Gastrocnemius medialis (tissue), 4 donors: ENCODE measurements around the gene KRTCAP3. TPM values are rescaled to one million over a fixed set of nuclear protein-coding genes. Genes with fewer than 3 reads are reported as not detected.
"Not testable (repeated sequence)": the region's sequence is repeated elsewhere in the genome, so short reads cannot be mapped to it uniquely, and the experiment has no call there.

Experiments
- ATAC-seq, 2 donors: fragments of 150-250 bp; one replicate each; pipeline ENCODE4 v1.9.1; 2016
- DNase-seq, 2 donors: peaks; one replicate each; pipeline ENCODE4 v3.0.0-alpha.2; 2019
- H3K27ac ChIP-seq, 4 donors: fragments of 200-600 bp; sonication (generic); 1 replicate in 1 of 4; 2 replicates in 3 of 4; pipeline ENCODE4 v1.5.1; 2016 to 2018; ENCODE audit warnings: mild to moderate bottlenecking in 2 of 4, moderate library complexity in 1 of 4
- H3K27me3 ChIP-seq, 3 donors: fragments of 200-600 bp; sonication (generic) in 2 of 3; 1 replicate in 1 of 3; 2 replicates in 2 of 3; pipeline versions ENCODE4 v1.5.1 to v1.6.0; 2016 to 2019; ENCODE audit warnings: mild to moderate bottlenecking in 1 of 3, moderate library complexity in 1 of 3
- H3K36me3 ChIP-seq, 2 donors: fragments of 200-600 bp; sonication (generic) in 1 of 2; one replicate each; pipeline ENCODE4 v1.5.1; 2017 to 2018
- H3K4me1 ChIP-seq, 2 donors: fragments of 200-600 bp; sonication (generic) in 1 of 2; one replicate each; pipeline ENCODE4 v1.5.1; 2016 to 2017; ENCODE audit warnings: mild to moderate bottlenecking in 2 of 2
- H3K4me3 ChIP-seq, 4 donors: fragments of 200-600 bp; sonication (generic) in 3 of 4; 1 replicate in 1 of 4; 2 replicates in 3 of 4; pipeline ENCODE4 v1.5.1; 2016 to 2019; ENCODE audit warnings: mild to moderate bottlenecking in 2 of 4
- H3K9me3 ChIP-seq, 3 donors: fragments of 200-600 bp; sonication (generic) in 2 of 3; 1 replicate in 1 of 3; 2 replicates in 2 of 3; pipeline ENCODE4 v1.5.1; 2016 to 2019
- CTCF ChIP-seq, 5 experiments: fragments of 450-650 bp in 3 of 5; fragments of 200-600 bp in 2 of 5; sonication (generic) in 2 of 5; IDR thresholded peaks in 4 of 5; conservative IDR thresholded peaks in 1 of 5; 1 replicate in 4 of 5; 2 replicates in 1 of 5; pipeline ENCODE4 v1.5.1; 2016 to 2019; ENCODE audit warnings: antibody characterized with exemption in 5 of 5, mild to moderate bottlenecking in 3 of 5, moderate library complexity in 3 of 5
- POLR2A ChIP-seq, 2 donors: fragments of 450-650 bp; IDR thresholded peaks; one replicate each; pipeline ENCODE4 v1.6.1; 2017; ENCODE audit warnings: antibody characterized with exemption in 2 of 2, mild to moderate bottlenecking in 2 of 2, moderate library complexity in 2 of 2
- in situ Hi-C, 4 donors: fragments of 200-750 bp; cut with MboI; loops; one replicate each; pipeline versions ENCODE4 v1.15.0 to v1.8.0; 2017; ENCODE audit warnings: low sequenced_read_pairs in 4 of 4
- intact Hi-C: fragments of 100-400 bp; cut with DNase I; formaldehyde crosslinking; loops from one replicate; pipeline ENCODE4 v1.15.1; 2023; ENCODE audit warnings: low total_unique reads
- total RNA-seq, 4 donors: library from RNA; depleted of rRNA; stranded (reverse); fragments of >200 nt; gene quantifications; one replicate each; pipeline versions ENCODE4 v1.1.0 to v1.2.3, GENCODE V29; 2016

The KRTCAP3 gene
- total RNA-seq, 4 donors from 2014 or later: 0.93 to 2.1 TPM; not detected in 2

GRCh38 chr2:27416151-27416550, 26.0 kb upstream of the KRTCAP3 start:
- ATAC-seq (no peak), DNase-seq (no peak)
- TF ChIP-seq CTCF (IDR thresholded peaks at IDR 0.05 in 4 of 5, conservative IDR thresholded peaks at IDR 0.05 in 1 of 5) (no peak), POLR2A (IDR thresholded peaks at IDR 0.05) (no peak)
- H3K9me3 ChIP-seq: no peaks in the 10 kb centered on the region
- H3K4me3 ChIP-seq: no peak overlapping the region
- H3K36me3 ChIP-seq: no peaks in the 10 kb centered on the region
- H3K27ac ChIP-seq: no peak overlapping the region
- intact Hi-C loops: no loop called here
- in situ Hi-C loops: no loop called here
- no peaks in the 10 kb centered on the region for H3K4me1 ChIP-seq
- no peaks in the 10 kb centered on the region for H3K27me3 ChIP-seq

GRCh38 chr2:27420996-27421395, 21.2 kb upstream of the KRTCAP3 start:
- TF ChIP-seq CTCF (IDR thresholded peaks at IDR 0.05 in 4 of 5, conservative IDR thresholded peaks at IDR 0.05 in 1 of 5) (no peak), POLR2A (IDR thresholded peaks at IDR 0.05) (no peak)
- Histone ChIP-seq H3K27ac (no peak overlapping the region), H3K4me3 (no peak overlapping the region), H3K36me3 (no peaks in the 10 kb centered on the region), H3K27me3 (no peaks in the 10 kb centered on the region), H3K4me1 (no peaks in the 10 kb centered on the region), H3K9me3 (no peaks in the 10 kb centered on the region)
- intact Hi-C loops (no loop called here), in situ Hi-C loops (no loop called here)
- ATAC-seq (no peak), DNase-seq (no peak)

GRCh38 chr2:27421660-27422250, 20.4 kb upstream of the KRTCAP3 start:
- Histone ChIP-seq H3K4me1 (no peaks in the 10 kb centered on the region), H3K36me3 (no peaks in the 10 kb centered on the region), H3K27me3 (no peaks in the 10 kb centered on the region), H3K27ac (no peak overlapping the region), H3K9me3 (no peaks in the 10 kb centered on the region), H3K4me3 (no peak overlapping the region)
- no peak for TF ChIP-seq CTCF (IDR thresholded peaks at IDR 0.05 in 4 of 5, conservative IDR thresholded peaks at IDR 0.05 in 1 of 5)
- in situ Hi-C loops (no loop called here), intact Hi-C loops (no loop called here)
- no peak for DNase-seq
- no peak for ATAC-seq

GRCh38 chr2:27422958-27423357, 19.2 kb upstream of the KRTCAP3 start:
- Histone ChIP-seq H3K4me3 (no peak overlapping the region), H3K9me3 (no peaks in the 10 kb centered on the region), H3K27me3 (no peaks in the 10 kb centered on the region), H3K36me3 (no peaks in the 10 kb centered on the region), H3K4me1 (peaks cover 5 to 7% of the 10 kb centered on the region in 2 donors), H3K27ac (no peak overlapping the region)
- DNase-seq: no peak
- ATAC-seq: no peak
- in situ Hi-C loops: no loop called here
- intact Hi-C loops: no loop called here
- TF ChIP-seq POLR2A (IDR thresholded peaks at IDR 0.05): no peak
- no peak for TF ChIP-seq CTCF (IDR thresholded peaks at IDR 0.05 in 4 of 5, conservative IDR thresholded peaks at IDR 0.05 in 1 of 5)

- DNase-seq, ATAC-seq, in situ Hi-C loops, H3K9me3 ChIP-seq, H3K27me3 ChIP-seq, H3K27ac ChIP-seq, H3K4me3 ChIP-seq, H3K36me3 ChIP-seq, intact Hi-C loops: not testable (repeated sequence)
- H3K4me1 ChIP-seq: peaks cover 12 to 15% of the 10 kb centered on the region in 2 donors
Measured at GRCh38 chr2:27425039-27425438, 17.1 kb upstream of the KRTCAP3 start.
